ENCODE measurements around the gene CHD5. TPM values are rescaled to one million over a fixed set of nuclear protein-coding genes. Genes with fewer than 3 reads are reported as not detected.
A peak's percentile ranks its signal among the peaks of the same experiment; 100 is the strongest.

Gene CHD5
- total RNA-seq, 4 donors from 2014 or later = 0.19 to 0.24 (median 0.19) TPM; not detected in 1

DNA sequence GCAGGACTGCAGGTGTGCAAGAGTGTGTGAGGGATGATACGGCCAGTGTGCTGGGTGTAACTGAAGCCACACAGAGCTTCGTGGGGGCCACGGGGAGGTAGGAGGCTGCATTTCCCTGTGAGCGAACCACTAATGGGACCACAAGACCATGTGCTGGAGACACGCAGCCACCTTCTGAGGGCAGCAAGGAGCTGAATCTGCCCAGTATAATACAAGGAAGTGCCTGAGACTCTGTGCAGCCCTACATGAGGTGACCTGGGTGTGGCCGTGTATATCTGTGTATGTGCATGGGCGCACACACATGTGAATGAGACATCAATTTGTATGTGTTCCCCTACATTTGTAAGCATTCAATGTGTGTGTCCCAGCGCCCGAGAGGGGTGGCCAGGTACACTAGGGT, 50.8 kb downstream of the CHD5 start:
- TF ChIP-seq, protein P1, sequence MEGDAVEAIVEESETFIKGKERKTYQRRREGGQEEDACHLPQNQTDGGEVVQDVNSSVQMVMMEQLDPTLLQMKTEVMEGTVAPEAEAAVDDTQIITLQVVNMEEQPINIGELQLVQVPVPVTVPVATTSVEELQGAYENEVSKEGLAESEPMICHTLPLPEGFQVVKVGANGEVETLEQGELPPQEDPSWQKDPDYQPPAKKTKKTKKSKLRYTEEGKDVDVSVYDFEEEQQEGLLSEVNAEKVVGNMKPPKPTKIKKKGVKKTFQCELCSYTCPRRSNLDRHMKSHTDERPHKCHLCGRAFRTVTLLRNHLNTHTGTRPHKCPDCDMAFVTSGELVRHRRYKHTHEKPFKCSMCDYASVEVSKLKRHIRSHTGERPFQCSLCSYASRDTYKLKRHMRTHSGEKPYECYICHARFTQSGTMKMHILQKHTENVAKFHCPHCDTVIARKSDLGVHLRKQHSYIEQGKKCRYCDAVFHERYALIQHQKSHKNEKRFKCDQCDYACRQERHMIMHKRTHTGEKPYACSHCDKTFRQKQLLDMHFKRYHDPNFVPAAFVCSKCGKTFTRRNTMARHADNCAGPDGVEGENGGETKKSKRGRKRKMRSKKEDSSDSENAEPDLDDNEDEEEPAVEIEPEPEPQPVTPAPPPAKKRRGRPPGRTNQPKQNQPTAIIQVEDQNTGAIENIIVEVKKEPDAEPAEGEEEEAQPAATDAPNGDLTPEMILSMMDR (IDR thresholded peaks at IDR 0.05) = no peak
- ATAC-seq (ENCODE audit: low FRiP score) = no peak
- DNase-seq (ENCODE audit: low spot score) = no peak

DNA sequence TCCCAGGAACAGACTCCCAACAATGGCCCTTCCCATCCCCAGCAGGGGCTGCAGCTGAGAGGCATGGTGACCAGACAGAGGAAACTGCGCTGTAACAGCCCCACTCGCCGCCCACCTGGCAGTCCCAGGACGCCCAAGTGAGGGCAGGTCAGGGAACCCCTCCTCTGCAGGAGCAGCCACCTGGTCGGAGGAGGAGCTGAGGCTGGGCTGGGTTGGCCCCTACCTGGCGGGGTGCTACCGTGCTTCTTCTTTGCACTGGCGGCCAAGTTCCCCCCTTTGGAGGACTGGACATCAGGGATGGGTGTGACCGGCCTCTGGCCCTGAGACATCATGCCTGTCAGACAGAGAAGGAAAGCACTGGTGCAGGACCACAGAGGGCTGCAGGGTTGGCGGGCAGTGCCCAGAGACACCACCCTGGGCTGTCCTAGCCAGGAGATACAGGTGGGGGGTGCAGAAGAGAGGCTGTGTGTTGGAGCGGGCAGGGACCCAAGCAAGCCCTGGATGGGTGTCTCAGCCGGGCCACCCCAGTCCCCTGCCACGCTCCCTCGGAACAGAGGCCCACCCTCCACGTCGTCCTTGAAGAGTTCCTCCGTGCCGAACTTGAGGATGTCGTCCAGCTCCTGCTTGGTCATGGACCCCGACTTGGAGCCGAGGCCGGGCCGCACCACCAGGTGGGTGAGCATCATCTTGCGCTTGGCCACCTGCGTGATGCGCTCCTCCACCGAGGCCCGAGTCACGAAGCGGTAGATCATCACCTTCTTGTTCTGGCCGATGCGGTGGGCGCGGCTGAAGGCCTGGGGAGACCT, 51.6 kb downstream of the CHD5 start:
- ATAC-seq (ENCODE audit: low FRiP score) (no peak), DNase-seq (ENCODE audit: low spot score) (no peak)
- TF ChIP-seq, protein P1 (IDR thresholded peaks at IDR 0.05) = no peak

DNA sequence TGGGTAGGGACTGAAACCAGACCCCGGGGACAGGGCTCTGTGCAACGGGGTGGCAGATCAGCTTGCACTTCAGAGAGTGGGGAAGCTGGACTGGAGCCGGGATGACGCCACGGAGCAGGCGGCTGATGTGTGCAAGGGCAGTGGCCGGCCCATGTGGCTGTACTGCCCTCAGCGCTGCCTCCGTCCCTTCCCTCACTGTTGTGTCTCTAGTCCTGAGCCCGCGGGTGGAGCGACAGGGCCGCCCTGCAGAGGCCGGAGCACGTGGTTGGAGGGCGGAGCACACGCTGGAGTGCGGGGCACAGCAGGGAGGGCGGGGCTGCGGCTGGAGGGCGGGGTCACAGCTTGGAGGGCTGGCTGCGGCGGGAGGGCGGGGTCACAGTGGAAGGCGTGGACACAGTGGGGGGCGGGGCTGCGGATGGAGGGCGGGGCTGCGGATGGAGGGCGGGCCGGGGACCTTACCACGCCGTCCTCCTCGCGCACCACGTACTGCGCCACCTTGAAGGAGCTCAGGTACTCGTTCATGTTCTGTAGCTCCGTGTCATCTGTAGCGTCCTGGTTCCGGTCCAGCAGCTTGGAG, 52.4 kb downstream of the CHD5 start:
- no peak for ATAC-seq (ENCODE audit: low FRiP score)
- TF ChIP-seq, protein P1 (IDR thresholded peaks at IDR 0.05) = no peak
- DNase-seq (ENCODE audit: low spot score) = peak; percentile 32

- TF ChIP-seq, protein P1 (IDR thresholded peaks at IDR 0.05) = no peak
- no peak for DNase-seq (ENCODE audit: low spot score)
- ATAC-seq (ENCODE audit: low FRiP score) = no peak
These were observed 53.5 kb downstream of the CHD5 start for GRCh38 chr1:6126521-6127067.

- no peak for ATAC-seq (ENCODE audit: low FRiP score)
- TF ChIP-seq, protein P1 (IDR thresholded peaks at IDR 0.05) = no peak
- DNase-seq (ENCODE audit: low spot score) = no peak
These were observed 54.1 kb downstream of the CHD5 start for GRCh38 chr1:6126028-6126427.

GRCh38 chr1:6125366-6125765, 54.8 kb downstream of the CHD5 start:
- TF ChIP-seq, protein P1 (IDR thresholded peaks at IDR 0.05) = no peak
- DNase-seq (ENCODE audit: low spot score) (no peak), ATAC-seq (ENCODE audit: low FRiP score) (no peak)
